OCI-LY7 (cell line): Measurements from ENCODE around the gene SCRG1.

Experiments
- EZH2phosphoT487 ChIP-seq: fragments of 200-600 bp; sonication (generic); IDR thresholded peaks from 2 replicates; pipeline ENCODE4 v1.6.1; 2018; ENCODE audit warnings: low read depth, borderline replicate concordance, mild to moderate bottlenecking, mixed run types, antibody characterized with exemption, low read length, moderate library complexity, mixed read lengths
- TF ChIP-seq, protein P1 (sequence below): fragments of 200-600 bp; sonication (generic); conservative IDR thresholded peaks from 2 replicates; pipeline ENCODE4 v1.5.1; 2014; ENCODE audit warnings: mild to moderate bottlenecking, antibody characterized with exemption, low read length, moderate library complexity, mixed read lengths

DNA sequence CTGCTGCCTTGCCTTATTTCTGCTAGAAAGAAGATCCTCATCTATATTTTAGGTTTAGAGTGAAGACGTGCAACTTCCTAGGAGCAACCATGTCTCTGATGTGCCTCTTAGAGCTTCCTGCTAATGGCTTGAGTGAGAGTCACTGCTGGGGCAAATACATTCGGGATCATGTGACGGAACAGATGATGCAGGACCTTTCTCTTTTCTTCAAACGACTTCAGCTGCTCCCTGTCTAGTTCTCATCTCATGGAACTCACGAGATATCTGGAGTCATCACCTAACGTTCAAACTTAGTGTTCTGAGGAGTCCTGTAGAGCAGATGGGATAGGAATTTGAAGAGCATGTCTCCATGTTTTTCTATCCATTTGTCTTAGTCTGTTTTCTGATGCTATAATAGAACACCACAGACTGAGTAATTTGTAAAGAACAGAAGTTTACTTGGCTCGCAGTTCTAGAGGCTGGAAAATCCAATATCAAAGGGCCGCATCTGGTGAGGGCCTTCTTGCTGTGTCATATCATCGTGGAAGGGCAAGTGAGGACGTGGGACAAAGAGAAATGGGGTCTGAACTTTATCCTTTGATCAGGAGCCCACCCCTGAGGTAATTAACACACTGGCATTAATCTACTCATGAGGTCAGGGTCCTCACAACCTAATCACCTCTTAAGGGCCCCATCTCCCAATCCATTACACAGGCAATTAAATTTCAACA, 43.5 kb upstream of the SCRG1 start:
- TF ChIP-seq, protein P1, sequence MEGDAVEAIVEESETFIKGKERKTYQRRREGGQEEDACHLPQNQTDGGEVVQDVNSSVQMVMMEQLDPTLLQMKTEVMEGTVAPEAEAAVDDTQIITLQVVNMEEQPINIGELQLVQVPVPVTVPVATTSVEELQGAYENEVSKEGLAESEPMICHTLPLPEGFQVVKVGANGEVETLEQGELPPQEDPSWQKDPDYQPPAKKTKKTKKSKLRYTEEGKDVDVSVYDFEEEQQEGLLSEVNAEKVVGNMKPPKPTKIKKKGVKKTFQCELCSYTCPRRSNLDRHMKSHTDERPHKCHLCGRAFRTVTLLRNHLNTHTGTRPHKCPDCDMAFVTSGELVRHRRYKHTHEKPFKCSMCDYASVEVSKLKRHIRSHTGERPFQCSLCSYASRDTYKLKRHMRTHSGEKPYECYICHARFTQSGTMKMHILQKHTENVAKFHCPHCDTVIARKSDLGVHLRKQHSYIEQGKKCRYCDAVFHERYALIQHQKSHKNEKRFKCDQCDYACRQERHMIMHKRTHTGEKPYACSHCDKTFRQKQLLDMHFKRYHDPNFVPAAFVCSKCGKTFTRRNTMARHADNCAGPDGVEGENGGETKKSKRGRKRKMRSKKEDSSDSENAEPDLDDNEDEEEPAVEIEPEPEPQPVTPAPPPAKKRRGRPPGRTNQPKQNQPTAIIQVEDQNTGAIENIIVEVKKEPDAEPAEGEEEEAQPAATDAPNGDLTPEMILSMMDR: no peak
- TF ChIP-seq EZH2phosphoT487: no peak
